ENCODE measurements around the gene OTOP1.

GRCh38 chr4:4260185-4260751, 33.5 kb upstream of the OTOP1 start:
- TF ChIP-seq POLR2A (IDR thresholded peaks at IDR 0.05) (no peak), CTCF (IDR thresholded peaks at IDR 0.05) (peak in 5 of 6 experiments; percentile 25 to 56 (median 44))

Measured in Peyer's patch (tissue), 4 donors.